ENCODE measurements around the gene ARHGAP26. TPM values are rescaled to one million over a fixed set of nuclear protein-coding genes. Genes with fewer than 3 reads are reported as not detected.

Gene ARHGAP26
- total and polyA plus RNA-seq, 12 donors: 7.5 to 45.8 (median 37.2) TPM

DNA sequence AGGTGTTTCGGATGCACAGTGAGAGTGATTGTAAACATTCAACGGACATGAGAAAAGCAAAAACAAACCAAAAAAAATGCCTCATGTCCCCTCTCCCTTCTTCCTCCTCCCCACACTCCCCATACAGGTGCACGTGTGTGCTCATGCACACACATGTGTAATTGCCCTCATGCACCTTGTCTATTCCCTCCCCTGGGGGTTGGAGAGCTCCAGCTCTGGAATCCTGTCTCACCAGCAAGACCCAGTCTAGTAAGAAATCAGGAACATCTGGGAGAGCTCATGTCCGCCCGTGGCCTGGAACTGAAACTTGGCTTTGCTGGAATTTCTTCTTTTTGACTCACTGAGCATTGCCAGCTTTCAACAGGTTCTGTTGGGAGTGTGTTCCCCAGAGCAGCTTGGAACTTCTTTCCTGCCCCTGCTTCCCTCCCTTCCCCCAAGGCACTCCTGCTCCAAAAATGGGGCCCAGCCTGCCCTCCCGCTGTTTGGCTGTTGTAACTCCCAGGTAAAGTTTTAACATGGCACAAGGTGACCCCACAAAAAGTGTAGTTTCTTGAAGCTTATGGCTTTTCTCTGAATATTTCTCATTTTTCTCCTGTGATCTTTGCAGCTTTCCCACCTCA lies 443.2 kb downstream of the ARHGAP26 start:
- Histone ChIP-seq H3K36me3 (peaks cover 0 to 50% (median 15%) of the 10 kb centered on the region in 9 donors), H3K4me1 (peaks cover 0 to 65% (median 50%) of the 10 kb centered on the region in 9 donors), H3K27me3 (no peaks in the 10 kb centered on the region), H3K4me3 (no peak overlapping the region), H3K9me3 (no peaks in the 10 kb centered on the region), H3K27ac (peak overlapping the region in 9 of 10 donors; percentile 9 to 79 (median 66))
- TF ChIP-seq, protein P1, sequence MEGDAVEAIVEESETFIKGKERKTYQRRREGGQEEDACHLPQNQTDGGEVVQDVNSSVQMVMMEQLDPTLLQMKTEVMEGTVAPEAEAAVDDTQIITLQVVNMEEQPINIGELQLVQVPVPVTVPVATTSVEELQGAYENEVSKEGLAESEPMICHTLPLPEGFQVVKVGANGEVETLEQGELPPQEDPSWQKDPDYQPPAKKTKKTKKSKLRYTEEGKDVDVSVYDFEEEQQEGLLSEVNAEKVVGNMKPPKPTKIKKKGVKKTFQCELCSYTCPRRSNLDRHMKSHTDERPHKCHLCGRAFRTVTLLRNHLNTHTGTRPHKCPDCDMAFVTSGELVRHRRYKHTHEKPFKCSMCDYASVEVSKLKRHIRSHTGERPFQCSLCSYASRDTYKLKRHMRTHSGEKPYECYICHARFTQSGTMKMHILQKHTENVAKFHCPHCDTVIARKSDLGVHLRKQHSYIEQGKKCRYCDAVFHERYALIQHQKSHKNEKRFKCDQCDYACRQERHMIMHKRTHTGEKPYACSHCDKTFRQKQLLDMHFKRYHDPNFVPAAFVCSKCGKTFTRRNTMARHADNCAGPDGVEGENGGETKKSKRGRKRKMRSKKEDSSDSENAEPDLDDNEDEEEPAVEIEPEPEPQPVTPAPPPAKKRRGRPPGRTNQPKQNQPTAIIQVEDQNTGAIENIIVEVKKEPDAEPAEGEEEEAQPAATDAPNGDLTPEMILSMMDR (IDR thresholded peaks at IDR 0.05): no peak
- DNase-seq: no peak
- intact Hi-C loops (cut with DNase I): loop anchor here in 3 of 10 donors (5.0 to 10.0 kb wide), 4 partner anchors 189 to 611 kb away; partner anchors contain the start of gene NR3C1 (in 2 of the 3)
- ATAC-seq: peak in 6 of 8 donors; percentile 30 to 68 (median 46)
- WGBS, 2 donors: 53 to 60% methylated on average over 6 of the region's 6 CpGs

GRCh38 chr5:143213851-143214363 lies 443.7 kb downstream of the ARHGAP26 start:
- ATAC-seq: peak in 7 of 8 donors; percentile 21 to 77 (median 49)
- Histone ChIP-seq H3K4me1 (peaks cover 0 to 61% (median 45%) of the 10 kb centered on the region in 9 donors), H3K4me3 (no peak overlapping the region), H3K27ac (peak overlapping the region in 9 of 10 donors; percentile 9 to 79 (median 66)), H3K36me3 (peaks cover 0 to 56% (median 15%) of the 10 kb centered on the region in 9 donors), H3K9me3 (no peaks in the 10 kb centered on the region), H3K27me3 (no peaks in the 10 kb centered on the region)
- 53 to 68% methylated on average over 12 of the region's 12 CpGs for WGBS, 2 donors
- intact Hi-C loops (cut with DNase I): loop anchor here in 3 of 10 donors (5.0 to 10.0 kb wide), 4 partner anchors 188 to 611 kb away; partner anchors contain the start of gene NR3C1 (in 2 of the 3)
- TF ChIP-seq, protein P1 (IDR thresholded peaks at IDR 0.05): no peak
- DNase-seq: no peak

GRCh38 chr5:143214458-143214857 lies 444.3 kb downstream of the ARHGAP26 start:
- WGBS, 2 donors: 84 to 91% methylated on average over 4 of the region's 4 CpGs
- TF ChIP-seq, protein P1 (IDR thresholded peaks at IDR 0.05): no peak

DNA sequence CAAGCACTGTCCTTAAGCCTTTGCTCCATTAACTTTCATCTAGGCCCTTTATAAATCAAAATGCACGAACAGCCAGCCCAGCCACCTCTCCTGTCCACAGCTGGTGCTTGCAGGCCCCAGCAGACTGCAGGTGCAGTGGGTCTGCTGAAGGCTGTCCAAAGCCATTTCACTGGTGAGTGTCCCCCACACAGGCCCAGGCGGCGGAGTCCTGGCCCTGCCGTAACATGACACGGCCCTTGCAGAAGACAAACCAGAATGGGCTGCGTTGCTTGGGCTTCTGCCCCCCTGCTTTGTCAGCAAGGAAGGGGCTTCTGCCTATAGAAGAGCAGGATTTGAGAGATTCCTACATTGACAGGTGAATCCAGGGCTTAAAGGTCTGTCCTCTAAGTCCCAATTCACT lies 444.7 kb downstream of the ARHGAP26 start:
- ATAC-seq (no peak), DNase-seq (no peak)
- TF ChIP-seq, protein P1 (IDR thresholded peaks at IDR 0.05): no peak
- Histone ChIP-seq H3K27me3 (no peaks in the 10 kb centered on the region), H3K27ac (peak overlapping the region in 2 of 10 donors; percentile 77 to 79), H3K36me3 (peaks cover 0 to 56% (median 15%) of the 10 kb centered on the region in 9 donors), H3K4me3 (no peak overlapping the region), H3K9me3 (no peaks in the 10 kb centered on the region), H3K4me1 (peaks cover 6 to 69% (median 52%) of the 10 kb centered on the region in 9 donors)
- 78 to 80% methylated on average over 6 of the region's 6 CpGs for whole genome bisulfite sequencing, 2 donors
- intact Hi-C loops (cut with DNase I): loop anchor here in 3 of 10 donors (5.0 to 10.0 kb wide), 5 partner anchors 177 to 610 kb away; partner anchors contain the start of gene NR3C1 (in 2 of the 3)

More at GRCh38 chr5:143214458-143214857, 444.3 kb downstream of the ARHGAP26 start:
- Histone ChIP-seq H3K36me3 (peaks cover 0 to 58% (median 15%) of the 10 kb centered on the region in 9 donors), H3K4me1 (peaks cover 2 to 65% (median 47%) of the 10 kb centered on the region in 9 donors), H3K4me3 (no peak overlapping the region), H3K27ac (peak overlapping the region in 3 of 10 donors; percentile 73 to 79 (median 77)), H3K9me3 (no peaks in the 10 kb centered on the region), H3K27me3 (no peaks in the 10 kb centered on the region)
- no peak for ATAC-seq
- DNase-seq: no peak
- intact Hi-C loops (cut with DNase I): loop anchor here in 3 of 10 donors (5.0 to 10.0 kb wide), 4 partner anchors 188 to 610 kb away; partner anchors contain the start of gene NR3C1 (in 2 of the 3)

Data from heart right ventricle (tissue), 16 donors.